GM18870 (cell line): ENCODE measurements around the gene ASH1L.
A peak's percentile ranks its signal among the peaks of the same experiment; 100 is the strongest.
"Not testable (repeated sequence)": the region's sequence is repeated elsewhere in the genome, so short reads cannot be mapped to it uniquely, and the experiment has no call there.

ENCODE experiments used
- ATAC-seq: cut with Tn5 transposase; IDR thresholded peaks from one replicate; pipeline ENCODE4 v1.9.1; 2021; ENCODE audit warnings: moderate library complexity; ENCODE audit not compliant: unreplicated experiment

Gene ASH1L

GRCh38 chr1:155561779-155562580 is 623 bp downstream of the ASH1L start:
- ATAC-seq = peak; percentile 26

GRCh38 chr1:155555915-155556314 is 6.7 kb downstream of the ASH1L start:
- ATAC-seq = no peak

- ATAC-seq = no peak
Observed at GRCh38 chr1:155553349-155553748, 9.3 kb downstream of the ASH1L start.

- ATAC-seq = no peak
Observed at GRCh38 chr1:155548706-155549105, 13.9 kb downstream of the ASH1L start.

- ATAC-seq = no peak
Observed at GRCh38 chr1:155540000-155540874, 22.4 kb downstream of the ASH1L start.

GRCh38 chr1:155537193-155537592 is 25.4 kb downstream of the ASH1L start:
- ATAC-seq = no peak

- ATAC-seq = no peak
Observed at GRCh38 chr1:155531624-155532023, 31.0 kb downstream of the ASH1L start.

- no peak for ATAC-seq
Observed at GRCh38 chr1:155529929-155530328, 32.7 kb downstream of the ASH1L start.

- no peak for ATAC-seq
Observed at GRCh38 chr1:155529109-155529508, 33.5 kb downstream of the ASH1L start.

- no peak for ATAC-seq
Observed at GRCh38 chr1:155527677-155528076, 34.9 kb downstream of the ASH1L start.

- ATAC-seq = no peak
Observed at GRCh38 chr1:155526356-155526755, 36.2 kb downstream of the ASH1L start.

GRCh38 chr1:155522069-155522468 is 40.5 kb downstream of the ASH1L start:
- ATAC-seq = no peak

GRCh38 chr1:155518484-155518883 is 44.1 kb downstream of the ASH1L start:
- ATAC-seq = no peak

- ATAC-seq = no peak
Observed at GRCh38 chr1:155514582-155515187, 47.9 kb downstream of the ASH1L start.

GRCh38 chr1:155513300-155513916 is 49.2 kb downstream of the ASH1L start:
- ATAC-seq = no peak

GRCh38 chr1:155511385-155511784 is 51.2 kb downstream of the ASH1L start:
- not testable (repeated sequence) for ATAC-seq

GRCh38 chr1:155509064-155509463 is 53.5 kb downstream of the ASH1L start:
- ATAC-seq = no peak

- ATAC-seq = no peak
Observed at GRCh38 chr1:155507945-155508344, 54.7 kb downstream of the ASH1L start.

GRCh38 chr1:155505963-155506362 is 56.6 kb downstream of the ASH1L start:
- ATAC-seq = not testable (repeated sequence)

GRCh38 chr1:155504207-155504606 is 58.4 kb downstream of the ASH1L start:
- no peak for ATAC-seq
